IMR-90 (cell line): ENCODE results near the gene PITPNB. TPM values are rescaled to one million over a fixed set of nuclear protein-coding genes. Genes with fewer than 3 reads are reported as not detected.

Source experiments
- ATAC-seq: fragments of 200-7000 bp; cut with Tn5 transposase; 2 replicates; pipeline ENCODE4 v1.9.1; 2020; ENCODE audit warnings: low read depth, mild to moderate bottlenecking, moderate library complexity
- BruUV-seq: library from RNA; stranded (reverse); fragments of 400-500 nt; replicated peaks from 2 replicates; lab custom pipeline; 2021; lab: Mats Ljungman, UMichigan
- CTCF ChIA-PET: fragments of 300-600 bp; formaldehyde crosslinking; extraction: SDS; loops from one replicate; lab custom pipeline; 2021; ENCODE audit warnings: antibody characterized with exemption; lab: Yijun Ruan, JAX
- POLR2A ChIA-PET: fragments of 300-600 bp; sonication (Branson Sonifier 250); formaldehyde crosslinking; loops from one replicate; lab custom pipeline; 2022; ENCODE audit warnings: antibody characterized with exemption; ENCODE audit not compliant: unreplicated experiment; lab: Charles Lee
- DNase-seq: peaks from one replicate; pipeline ENCODE4 v3.0.0; 2013
- H2AFZ ChIP-seq: replicated peaks from 2 replicates; pipeline ENCODE3; 2013; ENCODE audit warnings: low read length, mild to moderate bottlenecking; ENCODE audit not compliant: poor library complexity
- H2AK5ac ChIP-seq: 2 replicates; pipeline ENCODE4 v1.6.1; 2013; ENCODE audit warnings: low read depth, low read length, inconsistent platforms
- H2AK9ac ChIP-seq: replicated peaks from 2 replicates; pipeline ENCODE3; 2013; ENCODE audit warnings: mild to moderate bottlenecking, low read depth, low read length, moderate library complexity; ENCODE audit not compliant: poor library complexity
- H2BK120ac ChIP-seq: 2 replicates; pipeline ENCODE4 v1.6.1; 2013; ENCODE audit warnings: low read depth, low read length, inconsistent platforms
- H2BK15ac ChIP-seq: 3 replicates; pipeline ENCODE4 v1.6.1; 2013; ENCODE audit warnings: low read depth, low read length, inconsistent platforms
- H2BK20ac ChIP-seq: 2 replicates; pipeline ENCODE4 v1.6.1; 2013; ENCODE audit warnings: low read depth, mild to moderate bottlenecking, inconsistent platforms, low read length, moderate library complexity
- H2BK5ac ChIP-seq: 2 replicates; pipeline ENCODE4 v1.6.1; 2013; ENCODE audit warnings: mild to moderate bottlenecking, low read depth, low read length, inconsistent platforms; ENCODE audit not compliant: poor library complexity, severe bottlenecking
- H3K14ac ChIP-seq: replicated peaks from 2 replicates; pipeline ENCODE4 v1.6.1; 2013; ENCODE audit warnings: low read depth, low read length, inconsistent platforms
- H3K18ac ChIP-seq: 2 replicates; pipeline ENCODE4 v1.6.1; 2013; ENCODE audit warnings: low read depth, low read length, control low read depth
- H3K23ac ChIP-seq: 2 replicates; pipeline ENCODE4 v1.6.1; 2013; ENCODE audit warnings: low read depth, low read length, inconsistent platforms
- H3K27ac ChIP-seq: 2 replicates; pipeline ENCODE4 v1.5.1; 2013; ENCODE audit warnings: mild to moderate bottlenecking, control low read depth, low read length; ENCODE audit not compliant: insufficient read depth
- H3K27me3 ChIP-seq: 2 replicates; pipeline ENCODE4 v1.6.1; 2013; ENCODE audit warnings: low read length; ENCODE audit not compliant: control insufficient read depth, insufficient read depth
- H3K36me3 ChIP-seq: 2 replicates; pipeline ENCODE4 v1.6.1; 2013; ENCODE audit warnings: low read length, mixed read lengths; ENCODE audit not compliant: control insufficient read depth, insufficient read depth
- H3K4ac ChIP-seq: 2 replicates; pipeline ENCODE4 v1.6.1; 2013; ENCODE audit warnings: low read depth, low read length, inconsistent platforms
- H3K4me1 ChIP-seq: 2 replicates; pipeline ENCODE4 v1.6.1; 2013; ENCODE audit warnings: low read length, mixed read lengths; ENCODE audit not compliant: control insufficient read depth, insufficient read depth
- H3K4me2 ChIP-seq: 2 replicates; pipeline ENCODE4 v1.6.1; 2013; ENCODE audit warnings: low read depth, mild to moderate bottlenecking, control low read depth, low read length, moderate library complexity
- H3K4me3 ChIP-seq: 2 replicates; pipeline ENCODE4 v1.5.1; 2013; ENCODE audit warnings: low read depth, mild to moderate bottlenecking, control low read depth, low read length, moderate library complexity; ENCODE audit not compliant: insufficient read depth
- H3K56ac ChIP-seq: 2 replicates; pipeline ENCODE4 v1.6.1; 2013; ENCODE audit warnings: low read length, inconsistent platforms; ENCODE audit not compliant: insufficient read depth; ENCODE audit errors: extremely low read depth
- H3K79me1 ChIP-seq, 2 experiments: 2 replicates each; pipeline ENCODE4 v1.6.1; 2013; ENCODE audit warnings: low read length in 2 of 2, inconsistent platforms in 1 of 2, low read depth in 1 of 2
- H3K9ac ChIP-seq: 2 replicates; pipeline ENCODE4 v1.6.1; 2013; ENCODE audit warnings: low read depth, low read length, control low read depth
- H3K9me1 ChIP-seq: 2 replicates; pipeline ENCODE4 v1.6.1; 2013; ENCODE audit warnings: low read length, inconsistent platforms; ENCODE audit not compliant: insufficient read depth
- H3K9me3 ChIP-seq: 2 replicates; pipeline ENCODE4 v1.6.1; 2013; ENCODE audit warnings: low read length; ENCODE audit not compliant: control insufficient read depth, insufficient read depth
- H4K20me1 ChIP-seq: 2 replicates; pipeline ENCODE4 v1.6.1; 2013; ENCODE audit warnings: low read length, inconsistent platforms; ENCODE audit not compliant: insufficient read depth
- H4K5ac ChIP-seq: 2 replicates; pipeline ENCODE4 v1.6.1; 2013; ENCODE audit warnings: mild to moderate bottlenecking, low read depth, low read length, control low read depth
- H4K8ac ChIP-seq, 2 experiments: 2 replicates each; pipeline ENCODE4 v1.6.1; 2013; ENCODE audit warnings: low read depth in 2 of 2, low read length in 2 of 2, control low read depth in 1 of 2, inconsistent platforms in 1 of 2
- H4K91ac ChIP-seq: 2 replicates; pipeline ENCODE4 v1.6.1; 2013; ENCODE audit warnings: low read depth, low read length, inconsistent platforms; ENCODE audit not compliant: insufficient read depth
- CEBPB ChIP-seq: IDR thresholded peaks from 2 replicates; pipeline ENCODE4 v1.6.1; 2012; ENCODE audit warnings: low read depth, low read length, improper control_type of control experiment
- WGBS, 2 experiments: methylation state at CpG; one replicate each; pipeline versions ENCODE4 v1.1.5 to v1.1.7; 2013; ENCODE audit warnings: missing lambda C conversion rate in 2 of 2; ENCODE audit not compliant: insufficient read length in 1 of 2; ENCODE audit errors: extremely low coverage in 2 of 2; 5-methylcytosine and 5-hydroxymethylcytosine counted together
- dilution Hi-C: fragments of 300-500 bp; cut with HindIII; formaldehyde crosslinking; loops from one replicate; pipeline ENCODE4 v1.14.3; 2018; ENCODE audit warnings: low sequenced_read_pairs; ENCODE audit not compliant: unreplicated experiment
- in situ Hi-C: fragments of 300-500 bp; cut with MboI; formaldehyde crosslinking; loops from 3 replicates; pipeline ENCODE4 v1.14.3; 2019; ENCODE audit warnings: low sequenced_read_pairs, inconsistent platforms, mixed read lengths
- intact Hi-C: fragments of 100-400 bp; cut with micrococcal nuclease; formaldehyde crosslinking; loops from 2 replicates; pipeline ENCODE4 v1.10.0; 2022
- polyA plus RNA-seq, 3 experiments: library from polyadenylated mRNA; depleted of rRNA; stranded (reverse); fragments of >200 nt; gene quantifications; 2 replicates each; pipeline ENCODE4 v1.2.3, GENCODE V29; 2012; ENCODE audit warnings: low replicate concordance in 1 of 3
- total RNA-seq: library from RNA; depleted of rRNA; stranded (reverse); fragments of >200 nt; gene quantifications from 2 replicates; pipeline ENCODE4 v1.2.3, GENCODE V29; 2012
- TF ChIP-seq, protein P1 (sequence below): fragments of 150-350 bp; IDR thresholded peaks from 2 replicates; pipeline ENCODE4 v1.6.1; 2017; ENCODE audit warnings: mild to moderate bottlenecking, antibody characterized with exemption, low read length, low read depth

Gene PITPNB
- total and polyA plus RNA-seq, 2 of the 4 experiments (the other 2 are of a cell fraction): 19.7 to 54.5 TPM

DNA sequence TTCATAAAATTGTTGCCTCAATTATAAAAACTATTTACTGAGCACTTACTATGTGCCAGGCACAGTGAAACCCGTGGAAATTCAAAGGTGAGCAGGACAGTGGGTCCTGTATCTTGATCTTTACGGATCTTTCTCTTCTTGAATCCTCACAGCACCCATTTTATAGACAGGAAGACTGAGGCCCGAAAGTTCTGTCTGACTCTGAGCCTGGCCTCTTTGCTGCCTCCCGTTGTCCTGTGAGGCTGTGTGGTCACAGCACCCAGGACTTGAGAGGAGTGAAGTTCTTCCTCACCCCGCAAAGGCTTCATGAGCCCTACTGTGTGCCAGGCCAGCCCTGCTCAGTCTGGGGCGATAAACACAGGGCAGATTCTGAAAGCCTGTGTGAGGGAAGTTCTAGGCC, 104.1 kb downstream of the PITPNB start:
- TF ChIP-seq CEBPB: no peak
- TF ChIP-seq, protein P1, sequence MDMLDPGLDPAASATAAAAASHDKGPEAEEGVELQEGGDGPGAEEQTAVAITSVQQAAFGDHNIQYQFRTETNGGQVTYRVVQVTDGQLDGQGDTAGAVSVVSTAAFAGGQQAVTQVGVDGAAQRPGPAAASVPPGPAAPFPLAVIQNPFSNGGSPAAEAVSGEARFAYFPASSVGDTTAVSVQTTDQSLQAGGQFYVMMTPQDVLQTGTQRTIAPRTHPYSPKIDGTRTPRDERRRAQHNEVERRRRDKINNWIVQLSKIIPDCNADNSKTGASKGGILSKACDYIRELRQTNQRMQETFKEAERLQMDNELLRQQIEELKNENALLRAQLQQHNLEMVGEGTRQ: no peak
- dilution Hi-C loops: no loop called here
- Histone ChIP-seq H3K9ac (no peak overlapping the region), H4K8ac (no peak overlapping the region), H3K27me3 (peaks cover 8% of the 10 kb centered on the region), H3K9me1 (0 out of 2 replicates have a peak, but pooled peaks cover 1% of the 10 kb centered on the region), H3K4me3 (no peak overlapping the region), H3K4ac (no peak overlapping the region), H2AK9ac (no peak overlapping the region), H3K56ac (no peak overlapping the region), H2AK5ac (no peak overlapping the region), H2BK120ac (no peak overlapping the region), H4K5ac (no peak overlapping the region), H2BK5ac (no peak overlapping the region), H2AFZ (no peak overlapping the region), H3K79me1 (no peaks in the 10 kb centered on the region), H4K91ac (no peak overlapping the region), H3K4me1 (peaks cover 11% of the 10 kb centered on the region), H4K20me1 (no peaks in the 10 kb centered on the region), H3K14ac (no peak overlapping the region), H3K23ac (no peak overlapping the region), H3K9me3 (no peaks in the 10 kb centered on the region), H3K18ac (no peak overlapping the region), H3K36me3 (no peaks in the 10 kb centered on the region), H2BK20ac (no peak overlapping the region), H3K27ac (no peak overlapping the region), H2BK15ac (no peak overlapping the region), H3K4me2 (no peak overlapping the region)
- no peak for ATAC-seq
- 100% methylated on average over 2 of the region's 6 CpGs; no CpG with 5 or more reads in 1 of the 2 experiments for WGBS, 2 experiments
- intact Hi-C loops: no loop called here
- ChIA-PET POLR2A (no interaction called here), CTCF (no interaction called here)
- BruUV-seq: no TSS peak
- in situ Hi-C loops: loop anchor here (10.0 kb wide), 1 partner anchor 1060 kb away; no protein-coding TSS in a partner anchor
- DNase-seq: no peak
